HG03342 (cell line): ENCODE data around the gene PLA2G10.
A peak's percentile ranks its signal among the peaks of the same experiment; 100 is the strongest.
"Not testable (repeated sequence)": the region's sequence is repeated elsewhere in the genome, so short reads cannot be mapped to it uniquely, and the experiment has no call there.

Experiments
- ATAC-seq: cut with Tn5 transposase; IDR thresholded peaks from one replicate; pipeline ENCODE4 v1.9.1; 2021; ENCODE audit warnings: mild to moderate bottlenecking, moderate library complexity; ENCODE audit not compliant: unreplicated experiment

PLA2G10 gene, protein sequence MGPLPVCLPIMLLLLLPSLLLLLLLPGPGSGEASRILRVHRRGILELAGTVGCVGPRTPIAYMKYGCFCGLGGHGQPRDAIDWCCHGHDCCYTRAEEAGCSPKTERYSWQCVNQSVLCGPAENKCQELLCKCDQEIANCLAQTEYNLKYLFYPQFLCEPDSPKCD

GRCh38 chr16:14694129-14694528 is at the start of gene PLA2G10:
Gene PLA2G10, minus strand, starts transcription at chr16:14694308. Its CDS starts 79 bp downstream, at chr16:14694229.
- not testable (repeated sequence) for ATAC-seq

DNA sequence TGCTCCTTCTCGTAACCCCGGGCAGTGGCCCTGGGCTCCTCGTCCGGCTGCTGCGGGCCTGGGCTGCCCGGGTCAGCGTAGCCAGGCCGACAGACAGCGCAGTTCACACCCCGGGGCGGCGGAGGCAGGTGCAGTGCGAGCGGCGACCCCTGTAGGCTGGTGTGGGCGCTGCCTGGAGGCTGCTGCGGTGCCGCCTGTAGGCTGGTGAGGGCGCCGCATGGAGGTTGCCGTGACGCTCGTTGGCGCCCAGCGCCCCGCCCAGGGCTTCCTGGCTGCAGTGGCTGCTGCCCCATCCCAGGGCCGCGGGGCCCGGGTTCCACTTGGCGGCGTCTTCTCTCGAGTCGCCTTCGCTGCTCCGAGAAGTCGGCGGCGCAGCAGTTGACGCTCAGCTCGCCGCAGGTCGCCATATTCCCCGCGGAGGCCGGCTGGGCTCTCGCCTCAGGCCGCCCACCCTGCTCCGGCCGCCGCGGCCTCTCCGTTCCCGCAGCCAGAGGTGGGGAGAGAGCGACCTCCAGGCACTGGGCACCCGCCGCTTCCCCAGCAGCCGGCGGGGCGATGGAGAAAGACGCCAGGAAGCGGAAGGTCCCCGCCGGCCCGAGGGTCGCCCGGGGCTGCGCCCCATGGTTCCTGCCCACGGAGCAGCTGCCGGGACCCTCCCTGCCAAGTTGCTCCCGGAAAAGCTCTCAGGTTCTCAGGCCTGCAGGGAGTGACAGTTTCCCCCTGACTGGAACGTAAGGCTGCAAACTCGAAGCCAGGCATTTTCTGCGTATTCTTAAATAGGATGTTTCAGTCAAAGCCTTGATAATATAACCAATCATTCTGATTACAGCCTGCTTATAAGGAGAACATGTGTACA is 48.4 kb upstream of the PLA2G10 start, which contains the start of gene NPIPA2:
TSS of gene NPIPA2 (plus strand) at position 261 of the 856 bp plus-strand sequence. CDS start 5,533 bp downstream, outside the sequence.
- ATAC-seq: peak; percentile 94

- ATAC-seq: not testable (repeated sequence)
Measured at GRCh38 chr16:14741794-14742193, 47.7 kb upstream of the PLA2G10 start.

DNA sequence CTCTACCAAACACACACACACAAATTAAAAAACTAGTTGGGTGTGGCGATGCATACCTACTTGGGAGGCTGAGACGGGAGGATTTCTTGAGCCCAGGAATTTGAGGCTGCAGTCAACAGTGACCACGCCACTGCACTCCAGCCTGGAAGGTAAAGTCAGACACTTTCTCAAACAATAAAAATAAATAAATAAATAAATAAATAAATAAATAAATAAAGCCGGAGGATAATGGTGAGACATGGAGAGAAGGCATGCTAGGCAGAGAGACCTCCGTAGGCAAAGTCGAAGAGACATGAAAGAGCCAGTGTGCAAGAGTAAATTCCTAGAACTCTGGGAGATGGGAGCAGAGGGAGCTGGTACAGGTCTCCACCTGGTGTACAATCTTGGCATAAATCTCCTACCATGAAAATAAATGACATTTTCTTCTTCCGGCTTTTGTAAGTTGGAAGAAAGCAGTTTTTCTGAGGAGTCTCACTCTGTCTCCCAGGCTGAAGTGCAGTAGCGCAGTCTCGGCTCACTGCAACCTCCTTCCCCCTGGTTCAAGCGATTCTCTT is 46.8 kb upstream of the PLA2G10 start:
- not testable (repeated sequence) for ATAC-seq

GRCh38 chr16:14733233-14733632 is 39.1 kb upstream of the PLA2G10 start:
- not testable (repeated sequence) for ATAC-seq

DNA sequence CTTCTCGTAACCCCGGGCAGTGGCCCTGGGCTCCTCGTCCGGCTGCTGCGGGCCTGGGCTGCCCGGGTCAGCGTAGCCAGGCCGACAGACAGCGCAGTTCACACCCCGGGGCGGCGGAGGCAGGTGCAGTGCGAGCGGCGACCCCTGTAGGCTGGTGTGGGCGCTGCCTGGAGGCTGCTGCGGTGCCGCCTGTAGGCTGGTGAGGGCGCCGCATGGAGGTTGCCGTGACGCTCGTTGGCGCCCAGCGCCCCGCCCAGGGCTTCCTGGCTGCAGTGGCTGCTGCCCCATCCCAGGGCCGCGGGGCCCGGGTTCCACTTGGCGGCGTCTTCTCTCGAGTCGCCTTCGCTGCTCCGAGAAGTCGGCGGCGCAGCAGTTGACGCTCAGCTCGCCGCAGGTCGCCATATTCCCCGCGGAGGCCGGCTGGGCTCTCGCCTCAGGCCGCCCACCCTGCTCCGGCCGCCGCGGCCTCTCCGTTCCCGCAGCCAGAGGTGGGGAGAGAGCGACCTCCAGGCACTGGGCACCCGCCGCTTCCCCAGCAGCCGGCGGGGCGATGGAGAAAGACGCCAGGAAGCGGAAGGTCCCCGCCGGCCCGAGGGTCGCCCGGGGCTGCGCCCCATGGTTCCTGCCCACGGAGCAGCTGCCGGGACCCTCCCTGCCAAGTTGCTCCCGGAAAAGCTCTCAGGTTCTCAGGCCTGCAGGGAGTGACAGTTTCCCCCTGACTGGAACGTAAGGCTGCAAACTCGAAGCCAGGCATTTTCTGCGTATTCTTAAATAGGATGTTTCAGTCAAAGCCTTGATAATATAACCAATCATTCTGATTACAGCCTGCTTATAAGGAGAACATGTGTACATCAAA is 9.3 kb upstream of the PLA2G10 start, which contains the start of gene NPIPA3:
TSS of gene NPIPA3 (plus strand) at position 256 of the 856 bp plus-strand sequence. CDS start 5,533 bp downstream, outside the sequence.
- peak; percentile 96 for ATAC-seq

DNA sequence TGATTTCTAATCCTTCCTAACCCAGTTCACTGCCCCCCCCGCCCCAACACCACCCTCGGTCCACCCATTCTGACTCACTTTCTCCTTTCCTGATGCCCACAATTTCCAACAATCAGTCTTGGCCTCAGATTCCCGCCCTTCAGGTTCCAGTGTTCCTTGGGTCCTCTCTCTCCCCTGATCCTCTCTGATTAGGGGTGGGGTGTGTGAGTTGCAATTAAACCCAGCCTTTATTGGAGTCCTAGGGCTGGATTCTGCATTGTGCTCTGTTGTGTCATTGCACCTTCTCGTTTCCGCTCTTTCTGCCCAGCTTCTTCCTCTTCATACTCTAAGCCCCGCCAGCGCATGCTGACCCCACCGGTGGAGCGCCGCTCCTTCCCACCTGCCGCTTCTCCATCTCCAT is 8.6 kb upstream of the PLA2G10 start:
- not testable (repeated sequence) for ATAC-seq

GRCh38 chr16:14701859-14702258 is 7.8 kb upstream of the PLA2G10 start:
- ATAC-seq: not testable (repeated sequence)

DNA sequence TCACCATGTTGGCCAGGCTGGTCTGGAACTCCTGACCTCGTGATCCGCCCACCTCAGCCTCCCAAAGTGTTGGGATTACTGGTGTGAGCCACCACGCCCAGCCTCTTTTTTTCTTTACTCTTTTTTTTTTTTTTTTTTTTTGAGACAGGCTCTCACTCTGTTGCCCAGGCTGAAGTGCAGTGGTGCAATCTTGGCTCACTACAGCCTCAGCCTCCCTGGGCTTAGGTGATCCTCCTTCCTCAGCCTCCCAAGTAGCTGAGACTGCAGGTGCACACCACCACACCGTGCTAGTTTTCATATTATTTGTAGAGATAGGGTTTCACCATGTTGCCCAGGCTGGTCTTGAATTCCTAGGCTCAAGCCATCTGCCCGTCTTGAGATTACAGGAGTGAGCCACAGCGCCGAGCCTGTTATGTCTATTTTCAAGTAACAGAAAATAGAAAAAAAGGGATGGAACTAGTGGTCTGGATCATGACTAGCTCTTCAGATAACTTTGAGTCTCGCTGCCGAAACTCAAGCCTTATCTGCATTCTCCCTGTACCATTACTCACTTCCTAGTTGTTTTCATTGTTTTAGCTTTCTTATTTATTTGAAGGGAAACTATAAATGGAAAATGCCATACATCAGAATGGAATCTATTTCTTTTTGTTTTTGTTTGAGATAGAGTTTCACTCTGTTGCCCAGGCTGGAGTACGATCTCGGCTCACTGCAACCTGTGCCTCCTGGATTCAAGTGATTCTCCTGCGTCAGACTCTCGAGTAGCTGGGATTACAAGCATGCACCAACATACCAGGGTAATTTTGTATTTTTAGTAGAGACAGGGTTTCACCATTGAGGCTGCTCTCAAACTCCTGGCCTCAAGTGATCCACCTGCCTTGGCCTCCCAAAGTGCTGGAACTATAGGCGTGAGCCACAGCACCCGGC is 8.0 kb downstream of the PLA2G10 start:
- not testable (repeated sequence) for ATAC-seq

- no peak for ATAC-seq
Measured at GRCh38 chr16:14682121-14682520, 12.0 kb downstream of the PLA2G10 start.

- ATAC-seq: no peak
Measured at GRCh38 chr16:14681115-14681514, 13.0 kb downstream of the PLA2G10 start.

- not testable (repeated sequence) for ATAC-seq
Measured at GRCh38 chr16:14680396-14680795, 13.7 kb downstream of the PLA2G10 start.

GRCh38 chr16:14678748-14679497 is 15.2 kb downstream of the PLA2G10 start:
- ATAC-seq: no peak

DNA sequence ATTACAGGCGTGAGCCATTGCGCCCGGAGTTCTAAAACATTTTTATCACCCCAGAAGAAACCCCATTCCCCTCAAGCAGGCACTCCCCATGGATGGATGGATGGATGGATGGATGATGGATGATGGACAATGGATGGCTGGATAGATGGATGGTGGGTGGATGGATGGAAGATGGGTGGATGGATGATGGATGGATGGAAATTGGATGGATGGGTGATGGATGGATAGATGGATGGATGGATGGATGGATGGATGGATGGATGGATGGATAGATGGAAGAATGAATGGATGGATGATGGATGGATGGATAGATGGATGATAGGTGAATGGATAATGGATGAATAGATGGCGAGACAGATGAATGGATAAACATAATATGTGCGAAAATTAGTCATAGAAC is 16.5 kb downstream of the PLA2G10 start:
- no peak for ATAC-seq

DNA sequence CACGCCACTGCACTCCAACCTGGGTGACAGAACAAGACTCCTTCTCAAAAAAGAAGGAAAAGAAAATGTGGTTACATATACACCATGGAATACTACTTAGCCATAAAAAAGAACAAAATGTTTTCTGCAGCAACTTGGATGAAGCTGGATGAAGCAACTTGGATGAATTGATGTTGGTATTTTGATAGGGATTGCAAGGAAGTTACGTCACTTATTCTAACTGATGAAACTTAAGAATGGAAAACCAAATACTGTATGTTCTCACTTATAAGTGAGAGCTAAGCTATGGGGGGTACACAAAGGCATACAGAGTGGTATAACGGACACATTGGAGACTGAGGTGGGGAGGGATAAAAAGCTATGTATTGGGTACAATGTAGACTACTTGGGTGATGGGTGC is 17.5 kb downstream of the PLA2G10 start:
- ATAC-seq: no peak

GRCh38 chr16:14672403-14672971 is 21.6 kb downstream of the PLA2G10 start:
- peak; percentile 78 for ATAC-seq

DNA sequence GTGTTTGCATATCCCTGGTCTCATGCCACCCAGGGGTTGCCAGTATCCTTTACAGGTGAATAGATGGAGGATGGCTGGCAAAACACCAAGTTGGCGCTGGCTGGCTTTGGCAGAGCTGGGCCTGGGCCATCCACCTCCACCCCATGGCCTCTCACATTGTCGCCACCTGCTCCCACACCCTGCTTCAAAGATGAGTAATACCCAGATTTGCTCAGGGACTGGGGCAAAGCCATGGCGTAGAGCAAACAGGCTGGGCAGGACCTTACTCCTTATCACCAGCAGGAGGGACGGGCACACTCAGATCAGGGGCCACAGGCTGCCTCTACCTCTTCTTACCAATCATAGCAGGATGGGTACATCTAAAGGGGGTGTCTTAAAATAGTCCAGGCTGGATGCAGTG is 24.3 kb downstream of the PLA2G10 start:
- no peak for ATAC-seq

- no peak for ATAC-seq
Measured at GRCh38 chr16:14668556-14669223, 25.4 kb downstream of the PLA2G10 start.
